Measurements from ENCODE around the gene MYMX. TPM values are rescaled to one million over a fixed set of nuclear protein-coding genes. Genes with fewer than 3 reads are reported as not detected.

The MYMX gene
- polyA plus RNA-seq, 10 donors: 17.2 to 24.8 (median 20.0) TPM

DNA sequence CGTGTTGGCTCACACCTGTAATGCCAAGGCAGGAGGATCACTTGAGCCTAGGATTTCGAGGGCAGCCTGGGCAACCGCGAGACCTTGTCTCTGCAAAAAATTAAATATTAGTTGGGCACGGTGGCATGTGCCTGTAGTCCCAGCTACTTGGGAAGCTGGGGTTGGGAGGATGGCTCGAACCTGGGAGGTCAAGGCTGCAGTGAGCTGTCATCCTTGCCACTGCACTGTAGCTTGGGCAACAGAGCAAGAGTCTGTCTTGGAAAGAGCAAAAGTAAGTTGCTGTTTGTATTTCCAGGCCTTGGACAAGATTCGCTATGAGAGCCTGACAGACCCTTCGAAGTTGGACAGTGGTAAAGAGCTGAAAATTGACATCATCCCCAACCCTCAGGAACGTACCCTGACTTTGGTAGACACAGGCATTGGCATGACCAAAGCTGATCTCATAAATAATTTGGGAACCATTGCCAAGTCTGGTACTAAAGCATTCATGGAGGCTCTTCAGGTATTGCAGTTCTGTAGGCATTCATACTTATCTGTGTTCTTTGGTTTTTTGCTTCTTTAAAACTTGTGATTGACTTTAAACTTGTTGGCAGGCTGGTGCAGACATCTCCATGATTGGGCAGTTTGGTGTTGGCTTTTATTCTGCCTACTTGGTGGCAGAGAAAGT, 32.5 kb downstream of the MYMX start:
- no peak for DNase-seq

DNA sequence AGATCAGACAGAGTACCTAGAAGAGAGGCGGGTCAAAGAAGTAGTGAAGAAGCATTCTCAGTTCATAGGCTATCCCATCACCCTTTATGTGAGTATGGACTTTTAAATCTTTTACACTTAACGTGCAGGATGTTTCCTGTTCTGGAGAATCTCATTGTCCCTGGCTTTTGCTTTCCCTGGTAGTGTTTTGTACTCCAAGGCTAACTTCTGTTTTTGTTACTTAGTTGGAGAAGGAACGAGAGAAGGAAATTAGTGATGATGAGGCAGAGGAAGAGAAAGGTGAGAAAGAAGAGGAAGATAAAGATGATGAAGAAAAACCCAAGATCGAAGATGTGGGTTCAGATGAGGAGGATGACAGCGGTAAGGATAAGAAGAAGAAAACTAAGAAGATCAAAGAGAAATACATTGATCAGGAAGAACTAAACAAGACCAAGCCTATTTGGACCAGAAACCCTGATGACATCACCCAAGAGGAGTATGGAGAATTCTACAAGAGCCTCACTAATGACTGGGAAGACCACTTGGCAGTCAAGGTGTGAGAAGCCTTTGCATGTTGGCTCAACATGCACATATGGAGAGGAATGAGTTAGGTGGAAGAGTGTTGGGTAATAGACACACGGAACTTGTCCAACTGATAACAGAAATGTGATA, 33.5 kb downstream of the MYMX start:
- DNase-seq: no peak

DNA sequence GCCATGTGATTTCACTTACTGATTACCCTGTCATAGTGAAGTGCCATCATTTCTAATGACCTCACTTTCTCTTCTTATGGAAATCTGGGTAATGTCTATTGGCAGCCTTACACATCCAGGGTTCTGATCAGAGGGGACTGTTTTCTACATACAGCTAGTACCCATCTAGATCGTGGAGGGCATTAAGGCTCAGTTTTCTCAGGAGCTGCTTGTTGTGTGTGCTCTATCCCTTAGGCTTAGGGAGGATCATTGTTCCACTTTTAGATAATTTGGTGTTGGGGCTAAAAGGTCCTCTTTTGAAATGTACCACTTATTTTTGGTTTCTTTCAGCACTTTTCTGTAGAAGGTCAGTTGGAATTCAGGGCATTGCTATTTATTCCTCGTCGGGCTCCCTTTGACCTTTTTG, 34.0 kb downstream of the MYMX start:
- DNase-seq: no peak

GRCh38 chr6:44251576-44252524, 35.1 kb downstream of the MYMX start:
- DNase-seq: no peak

GRCh38 chr6:44253307-44254101, 36.8 kb downstream of the MYMX start:
- no peak for DNase-seq

- DNase-seq: no peak
These were observed 37.7 kb downstream of the MYMX start for GRCh38 chr6:44254191-44255104.

DNA sequence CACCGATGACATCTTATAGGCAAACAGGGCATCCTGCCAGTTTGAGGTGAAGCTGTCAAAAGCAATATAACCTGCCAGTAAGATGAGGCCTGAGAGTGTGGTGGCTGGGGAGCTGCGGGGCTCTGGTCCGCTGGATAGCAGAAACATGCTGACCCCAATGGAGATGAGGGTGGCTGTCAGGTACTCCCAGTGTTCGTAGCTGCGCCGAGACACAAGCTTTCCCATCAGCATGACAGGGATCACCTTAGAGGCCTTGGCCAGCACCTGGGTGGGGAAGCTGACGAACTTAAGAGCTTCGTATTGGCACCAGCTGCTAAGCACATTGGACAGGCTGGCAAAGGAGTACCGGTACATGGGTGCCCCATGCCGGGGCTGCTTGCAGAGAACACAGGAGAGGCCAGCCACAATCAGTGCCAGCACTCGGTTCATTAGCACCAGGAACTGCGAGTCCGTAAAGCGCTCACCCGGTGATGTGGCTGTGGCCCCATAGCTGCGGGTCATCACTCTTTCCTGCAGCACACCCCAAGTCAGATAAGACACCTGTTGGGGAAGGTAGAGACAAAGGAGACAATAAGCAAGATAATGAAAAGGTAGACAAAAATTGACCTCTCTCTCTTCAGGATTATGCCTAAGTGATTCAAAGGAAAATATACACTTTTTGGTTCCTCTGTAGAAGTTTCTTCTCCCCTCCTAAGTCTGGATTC, 38.5 kb downstream of the MYMX start:
- no peak for DNase-seq

DNA sequence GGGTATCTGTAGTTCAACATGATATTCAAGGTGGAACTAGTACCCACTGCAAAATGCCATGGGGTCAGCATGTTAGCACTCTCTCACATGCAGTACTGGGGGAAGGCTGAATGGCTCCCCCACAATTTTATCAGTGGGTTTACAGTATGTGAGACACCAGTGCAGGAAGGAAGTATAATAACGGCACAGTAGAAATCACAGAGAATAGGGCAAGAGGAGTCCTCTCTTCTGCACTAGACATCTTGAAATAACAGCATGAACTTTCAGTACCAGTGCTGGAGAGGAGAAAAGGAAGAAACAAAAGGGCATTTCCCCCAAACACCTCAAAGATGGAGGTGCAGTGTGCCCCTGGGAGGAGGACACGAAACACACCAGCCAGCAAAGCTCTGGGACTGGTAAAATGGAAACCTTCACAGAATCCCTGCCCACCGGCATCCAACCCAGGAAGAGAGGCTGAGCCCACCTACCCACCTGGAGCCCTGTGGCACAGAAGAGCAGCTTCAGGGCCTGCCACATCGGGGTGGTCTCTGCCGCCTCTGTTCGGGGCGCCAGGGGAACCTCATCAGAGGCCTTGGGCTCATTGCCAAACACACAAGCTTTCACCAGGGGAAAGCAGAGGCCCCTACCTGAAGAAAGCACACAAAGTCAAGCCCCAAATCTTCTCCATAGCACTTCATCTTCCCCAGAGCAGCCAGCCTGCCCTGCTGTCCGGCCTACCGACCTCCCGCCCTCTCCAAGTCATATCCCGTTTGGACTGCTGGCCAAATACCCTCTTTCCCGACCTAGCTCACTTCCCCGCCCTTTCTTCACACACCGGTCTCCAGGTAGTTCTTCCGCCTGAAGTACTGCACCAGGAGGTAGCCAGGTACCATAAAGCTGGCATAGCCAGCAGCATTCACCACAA, 39.4 kb downstream of the MYMX start:
- DNase-seq: no peak

DNA sequence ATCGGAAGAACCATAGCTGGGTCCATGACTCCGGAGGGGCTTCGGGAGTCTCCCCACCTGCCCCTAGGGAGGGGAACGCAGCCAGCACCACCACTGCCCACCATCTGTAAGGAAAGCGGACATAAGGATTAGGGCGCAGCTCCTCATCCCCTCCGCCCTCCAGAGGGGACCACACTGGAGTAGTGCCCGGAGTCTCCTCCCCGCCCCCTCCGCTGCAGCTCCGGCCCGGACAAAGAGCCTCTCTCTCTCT, 40.0 kb downstream of the MYMX start:
- peak in 1 of 3 donors; percentile 64 for DNase-seq

DNA sequence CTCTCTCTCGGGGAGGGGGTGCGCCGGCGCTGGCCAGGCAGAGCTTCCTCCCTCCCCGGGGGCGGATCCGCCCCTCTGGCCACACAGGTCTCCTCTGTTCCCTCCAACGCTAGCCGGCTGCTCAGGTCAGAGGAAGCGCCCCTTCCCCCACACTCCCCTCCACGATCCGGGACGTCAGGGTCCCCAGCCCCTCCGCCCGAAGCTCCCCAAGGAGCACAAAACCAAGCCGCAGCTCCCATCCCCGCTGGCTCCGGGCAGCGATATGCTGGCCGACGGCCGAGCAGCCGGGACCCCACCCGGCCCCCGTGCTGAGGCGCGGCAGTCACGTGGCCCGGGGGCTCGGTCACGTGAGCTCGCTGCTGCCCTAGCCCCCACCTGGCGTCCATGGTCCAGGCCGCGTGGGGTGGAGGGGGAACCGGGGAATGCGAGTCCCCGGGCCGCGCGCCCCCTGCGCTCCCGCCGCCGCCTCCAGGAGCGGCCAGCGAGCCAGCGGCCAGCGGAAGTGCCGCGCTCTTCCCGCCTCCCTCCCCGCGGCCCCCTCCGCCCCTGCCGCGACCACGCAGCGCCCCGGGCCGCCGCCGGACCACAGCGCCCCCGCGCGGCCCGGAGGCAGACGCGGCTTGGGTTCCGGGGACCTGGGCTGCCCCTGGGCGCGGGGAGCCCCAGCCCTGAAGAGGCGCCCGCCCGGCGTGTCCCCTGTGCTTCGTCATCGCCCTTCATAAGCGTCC, 40.5 kb downstream of the MYMX start, which contains the start of gene SLC35B2:
SLC35B2 (minus strand) TSS at position 504 of the 728 bp plus-strand sequence; CDS start at position 386, 118 bp downstream.
- DNase-seq: peak; percentile 64 to 93 (median 81)

GRCh38 chr6:44257753-44258324, 41.1 kb downstream of the MYMX start:
- DNase-seq: no peak

DNA sequence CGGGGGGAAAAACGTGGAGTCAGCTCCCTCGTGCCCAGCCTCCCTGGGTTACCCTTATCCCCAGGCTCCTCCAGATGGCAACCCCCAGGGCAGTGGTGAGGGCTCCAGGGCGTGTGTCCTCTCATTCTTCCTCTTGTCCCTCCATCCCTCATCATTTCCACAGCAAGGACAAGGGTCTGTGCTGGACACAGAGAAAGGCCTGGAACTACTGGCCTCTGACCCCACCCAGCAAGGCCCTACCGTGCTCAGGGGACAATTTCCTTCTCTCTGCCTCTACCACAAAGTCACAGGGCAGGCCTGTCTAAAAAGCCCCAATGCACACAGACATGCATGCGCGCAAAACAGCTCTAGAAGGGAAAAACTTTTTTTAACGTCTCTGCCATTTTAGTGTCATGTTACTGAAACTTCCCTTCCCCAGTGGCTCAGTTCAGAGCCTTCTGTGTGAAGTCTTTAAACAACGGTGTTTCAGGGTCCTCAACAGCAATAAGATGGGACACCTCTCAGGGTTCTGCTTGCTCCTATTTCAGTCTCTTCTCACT, 41.7 kb downstream of the MYMX start:
- no peak for DNase-seq

- DNase-seq: no peak
These were observed 42.2 kb downstream of the MYMX start for GRCh38 chr6:44258921-44259320.

DNA sequence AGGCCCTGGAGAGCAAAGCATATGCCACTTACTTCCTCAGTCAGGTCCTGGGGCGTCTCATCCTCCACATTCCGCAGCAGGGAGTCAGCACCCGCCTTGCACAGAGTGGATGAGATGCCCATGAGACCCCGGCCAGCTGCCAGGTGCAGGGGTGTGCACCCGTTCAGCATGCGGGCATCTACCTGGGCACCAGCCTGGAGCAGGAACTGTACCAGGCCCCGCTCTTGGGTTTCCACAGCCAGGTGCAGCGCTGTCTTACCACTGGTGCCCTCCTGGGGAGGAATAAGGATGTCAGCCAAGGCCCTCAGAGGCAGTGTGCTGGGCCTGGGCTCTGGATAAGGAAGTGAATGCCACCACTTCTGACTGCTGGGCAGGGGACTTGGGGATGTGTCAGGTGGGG, 43.3 kb downstream of the MYMX start:
- no peak for DNase-seq

- no peak for DNase-seq
These were observed 43.9 kb downstream of the MYMX start for GRCh38 chr6:44260451-44261297.

GRCh38 chr6:44261581-44261980, 44.9 kb downstream of the MYMX start:
- no peak for DNase-seq

Measured in muscle of back (tissue), 11 donors.